HG03025 (cell line): ENCODE data around the gene ERC2.

Source experiments
- ATAC-seq: cut with Tn5 transposase; IDR thresholded peaks from one replicate; pipeline ENCODE4 v1.9.1; 2021; ENCODE audit warnings: mild to moderate bottlenecking, moderate library complexity; ENCODE audit not compliant: unreplicated experiment, low FRiP score

Gene ERC2

DNA sequence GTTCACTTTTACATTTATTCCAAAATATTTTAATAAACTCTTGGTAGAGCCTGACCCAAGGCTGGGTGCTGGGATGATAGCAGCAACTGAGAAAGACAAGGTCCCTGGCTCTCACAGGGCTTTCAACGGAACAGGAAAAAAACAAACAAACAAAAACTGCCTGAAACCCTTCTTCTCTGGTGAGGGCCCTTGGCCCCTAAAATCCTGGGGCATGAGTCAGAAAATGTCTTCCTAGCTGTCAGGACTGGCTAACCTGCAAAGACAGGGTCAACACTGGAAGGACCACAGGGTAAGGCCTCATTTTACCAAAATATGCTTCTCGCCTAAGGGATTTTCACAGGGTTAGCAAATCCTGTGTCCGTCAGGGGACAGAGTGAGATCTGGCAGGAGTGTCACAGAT is 935.5 kb downstream of the ERC2 start:
- ATAC-seq, result no peak

DNA sequence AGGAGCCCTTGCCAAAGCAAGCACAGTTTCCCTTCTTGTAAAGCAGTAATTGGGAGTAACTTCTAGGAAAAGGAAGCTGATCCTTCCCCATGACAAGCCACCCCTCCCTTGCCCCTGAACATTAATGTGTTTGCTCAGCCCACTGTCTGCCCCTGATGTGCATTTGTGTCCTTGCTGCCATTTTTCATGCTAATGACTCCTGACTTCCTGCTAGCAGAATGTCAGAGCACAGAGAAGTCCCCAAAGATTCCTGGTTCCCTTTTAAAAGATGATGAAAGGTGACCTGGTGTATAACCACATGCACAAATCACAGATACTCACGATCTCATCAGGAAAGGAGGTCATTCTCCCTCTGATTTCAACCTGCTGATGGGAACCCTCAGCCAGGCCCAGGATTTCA is 936.9 kb downstream of the ERC2 start:
- no peak for ATAC-seq

- no peak for ATAC-seq
Observed at GRCh38 chr3:55527361-55527760, 940.9 kb downstream of the ERC2 start.

- ATAC-seq, result no peak
Observed at GRCh38 chr3:55526332-55527030, 941.8 kb downstream of the ERC2 start.

GRCh38 chr3:55525436-55525835 is 942.8 kb downstream of the ERC2 start:
- no peak for ATAC-seq

DNA sequence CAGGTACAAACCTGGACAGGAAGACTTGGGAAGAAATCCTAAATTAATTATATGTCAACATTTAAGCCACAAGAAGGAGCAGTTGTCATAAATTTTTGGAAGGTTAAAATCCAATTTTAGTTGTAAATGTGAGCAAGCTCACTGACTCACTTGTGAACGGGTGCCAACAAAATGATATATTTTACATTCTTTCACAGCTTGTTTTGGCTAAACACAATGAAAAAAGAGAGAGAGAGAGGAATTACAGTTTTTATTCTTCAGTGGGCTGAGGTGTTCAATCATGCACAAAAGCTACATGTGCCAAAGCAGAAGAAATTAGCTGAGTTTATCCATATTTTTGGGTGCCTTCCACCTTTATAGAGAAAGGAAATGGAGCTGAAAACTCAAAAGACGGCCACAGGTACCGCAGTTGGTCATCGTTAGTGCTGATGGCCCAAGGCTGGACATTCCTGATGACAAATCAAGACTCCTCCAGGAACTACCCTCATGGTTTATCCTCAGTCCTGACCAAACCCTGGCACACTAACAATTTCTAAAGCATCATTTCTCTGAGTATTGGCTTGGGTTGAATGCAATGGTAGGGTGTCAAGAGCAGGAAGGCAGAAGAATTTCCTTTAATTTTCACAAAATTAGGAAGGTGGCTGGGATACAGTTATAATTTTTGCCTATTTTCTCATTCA is 943.6 kb downstream of the ERC2 start:
- no peak for ATAC-seq

DNA sequence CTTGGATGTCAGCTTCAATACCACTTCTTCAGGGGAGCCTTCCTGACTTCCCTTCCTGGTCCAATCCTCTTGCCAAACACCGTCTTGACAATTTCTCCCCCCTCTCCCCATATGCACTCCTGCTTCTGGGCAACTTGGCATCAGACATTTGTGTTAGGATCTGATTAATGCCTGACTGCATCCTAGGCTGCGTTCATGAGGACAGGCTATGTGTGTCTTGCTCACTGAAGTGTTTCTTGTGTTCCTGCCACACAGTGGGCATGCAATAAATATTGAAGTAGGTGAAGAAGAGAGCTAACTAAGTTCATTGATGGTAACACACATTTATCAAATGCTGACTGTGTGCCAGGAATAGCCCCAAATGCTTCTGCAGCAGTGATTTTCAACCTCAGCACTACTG is 944.8 kb downstream of the ERC2 start:
- no peak for ATAC-seq

- no peak for ATAC-seq
Observed at GRCh38 chr3:55521738-55522421, 946.4 kb downstream of the ERC2 start.

DNA sequence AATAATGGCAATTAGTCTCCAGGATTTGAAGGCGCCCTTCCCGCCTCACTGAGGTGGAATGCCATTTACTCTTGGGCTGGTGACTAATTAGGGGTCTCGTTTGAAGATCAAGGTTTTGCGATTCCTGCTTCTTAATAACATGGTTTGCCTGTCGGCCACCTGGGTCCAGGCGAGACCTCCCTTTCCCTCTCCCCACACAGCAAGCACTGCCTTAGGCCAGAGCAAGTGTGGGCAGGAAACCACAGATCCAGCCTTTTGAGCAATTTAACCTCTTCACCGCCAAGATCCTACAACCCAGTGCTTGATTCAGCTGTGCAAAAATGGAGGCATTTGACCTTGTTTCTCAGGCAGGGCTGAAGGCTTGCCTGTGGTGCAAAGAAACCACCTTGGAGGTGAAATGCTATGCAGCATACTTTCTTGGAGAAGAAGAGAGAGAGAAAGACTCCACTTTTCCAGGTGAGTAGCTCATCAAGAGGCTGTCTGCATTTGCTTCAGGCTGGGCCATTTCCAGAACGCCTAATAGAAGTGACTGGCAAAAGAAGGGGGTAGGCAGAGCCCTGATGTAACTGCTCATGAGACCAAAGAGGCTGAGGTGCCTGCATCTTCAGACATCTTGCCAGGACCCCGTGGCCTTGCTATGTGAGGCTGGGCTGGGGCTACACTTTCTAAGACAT is 947.1 kb downstream of the ERC2 start:
- ATAC-seq, result no peak

- ATAC-seq, result no peak
Observed at GRCh38 chr3:55519019-55519418, 949.2 kb downstream of the ERC2 start.

DNA sequence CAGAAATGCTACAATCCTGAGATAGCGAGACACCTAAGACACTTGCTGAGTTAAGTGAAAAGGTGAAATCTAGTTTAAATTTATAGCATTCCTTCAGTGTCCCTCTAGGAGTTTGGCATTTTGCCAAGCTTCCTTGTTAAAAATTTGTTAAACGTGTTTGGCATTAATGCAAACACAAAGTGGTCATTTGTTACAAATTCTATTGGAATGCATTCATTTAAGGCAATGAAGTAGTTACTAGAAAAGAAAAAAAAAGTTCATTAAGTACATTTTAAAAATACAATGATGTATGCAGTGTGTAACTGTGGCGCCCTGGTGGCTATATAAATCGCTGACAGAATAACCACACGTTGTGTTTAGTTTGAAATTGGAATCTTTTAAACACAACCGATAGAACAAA is 949.8 kb downstream of the ERC2 start:
- no peak for ATAC-seq

GRCh38 chr3:55516392-55517030 is 951.8 kb downstream of the ERC2 start:
- no peak for ATAC-seq

DNA sequence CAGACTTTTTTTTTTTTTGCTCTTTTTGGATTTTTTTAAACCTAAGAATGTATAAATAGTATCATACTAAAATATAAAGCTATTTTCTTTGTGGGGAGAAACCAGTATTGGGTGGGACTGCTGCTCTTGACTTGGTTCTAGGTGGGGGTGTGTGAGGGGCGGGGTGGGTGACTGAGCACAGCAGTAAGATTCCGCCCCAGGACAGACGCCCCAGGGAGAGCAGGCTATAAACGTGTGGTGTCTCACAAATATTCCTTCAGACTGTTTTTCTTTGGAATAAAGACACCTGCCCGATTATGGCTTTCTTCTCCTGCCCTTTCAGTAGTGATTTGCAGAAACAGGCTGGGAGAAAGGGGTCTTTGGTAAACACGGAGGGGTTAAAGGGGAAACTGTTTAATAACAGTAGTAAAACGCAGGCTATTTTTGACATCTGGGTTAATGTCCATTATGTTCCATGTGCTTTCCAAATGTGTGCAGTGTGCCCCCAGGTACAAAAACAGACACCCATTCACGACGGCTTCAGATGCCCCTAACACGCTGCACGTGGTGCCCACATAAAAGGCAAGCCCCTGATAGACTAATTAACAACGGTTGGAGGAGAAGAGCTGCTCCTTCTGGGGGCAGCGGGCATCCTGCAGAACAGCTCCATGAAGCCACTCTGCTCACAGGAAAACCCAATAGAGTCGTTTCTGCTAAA is 952.6 kb downstream of the ERC2 start:
- ATAC-seq, result no peak

- ATAC-seq, result no peak
Observed at GRCh38 chr3:55514962-55515361, 953.3 kb downstream of the ERC2 start.

DNA sequence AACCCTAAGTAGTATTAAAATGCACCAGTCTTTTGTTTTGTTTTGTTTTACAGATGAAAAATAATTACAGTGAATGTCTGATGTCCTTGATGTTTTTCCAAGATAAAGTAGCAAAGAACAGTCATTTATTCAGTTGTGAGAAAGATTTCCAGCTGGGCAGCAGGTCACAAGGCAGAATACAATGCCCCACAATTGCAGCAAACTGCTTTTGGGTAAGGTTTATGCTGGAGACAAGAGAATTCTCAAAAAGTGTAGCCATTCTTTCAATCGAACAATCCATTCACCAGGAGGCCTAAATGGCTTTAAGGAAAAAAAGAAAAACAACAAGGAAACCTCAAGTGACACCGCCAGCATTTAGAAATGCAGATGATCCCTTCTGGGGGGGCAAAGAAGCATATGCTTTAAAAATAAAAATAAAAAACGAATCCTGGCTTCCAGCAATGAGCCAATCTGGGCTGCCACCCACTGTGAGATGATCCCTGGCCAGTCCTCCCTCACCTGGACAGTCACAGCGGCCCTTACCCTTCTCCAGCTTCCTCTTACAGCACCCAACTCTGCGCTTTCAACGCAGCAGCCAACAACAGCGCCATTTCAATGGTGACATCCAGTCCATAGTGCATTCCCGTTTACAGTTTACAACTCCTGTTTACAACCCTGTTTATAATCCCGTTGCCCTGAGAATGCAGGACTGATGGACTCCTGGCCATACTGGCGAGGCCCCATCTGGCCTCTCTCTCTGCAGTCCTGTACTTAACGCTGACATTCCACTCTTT is 955.5 kb downstream of the ERC2 start:
- no peak for ATAC-seq

GRCh38 chr3:55511895-55512570 is 956.2 kb downstream of the ERC2 start:
- no peak for ATAC-seq

- no peak for ATAC-seq
Observed at GRCh38 chr3:55508335-55508734, 959.9 kb downstream of the ERC2 start.

GRCh38 chr3:55507808-55508207 is 960.5 kb downstream of the ERC2 start:
- no peak for ATAC-seq

DNA sequence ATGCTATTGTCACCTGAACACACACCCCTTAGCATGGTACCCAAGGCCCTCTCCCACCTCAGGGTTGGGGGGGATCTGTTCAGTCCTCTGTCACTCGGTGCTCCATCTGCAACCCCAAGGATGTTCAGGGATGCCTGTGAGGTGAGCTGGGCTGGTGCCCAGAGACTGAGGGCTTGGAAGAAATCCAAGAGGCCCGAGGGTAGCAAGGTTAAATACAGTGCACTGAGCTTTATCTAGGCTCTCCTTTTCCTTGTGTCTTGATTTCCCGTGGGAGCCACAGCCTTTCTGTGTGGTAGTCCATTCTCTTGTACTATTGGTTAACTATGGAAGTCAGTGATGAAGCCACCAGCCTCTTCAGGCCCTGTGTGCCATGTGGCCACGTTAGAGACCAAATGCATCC is 962.5 kb downstream of the ERC2 start:
- no peak for ATAC-seq
